NCI-H774 (cell line): ENCODE results near the gene TGFBR2.

Experiments used
- DNase-seq: peaks from one replicate; lab custom pipeline; 2025; lab: John Stamatoyannopoulos, UW

Gene TGFBR2

GRCh38 chr3:30692498-30693130 lies 86.2 kb downstream of the TGFBR2 start:
- DNase-seq, result no peak

GRCh38 chr3:30693470-30694120 lies 87.2 kb downstream of the TGFBR2 start:
- no peak for DNase-seq

GRCh38 chr3:30694148-30694547 lies 87.7 kb downstream of the TGFBR2 start:
- DNase-seq, result no peak

GRCh38 chr3:30694668-30695067 lies 88.3 kb downstream of the TGFBR2 start:
- DNase-seq, result no peak

GRCh38 chr3:30695302-30696061 lies 89.1 kb downstream of the TGFBR2 start:
- DNase-seq, result no peak

GRCh38 chr3:30696403-30696819 lies 90.0 kb downstream of the TGFBR2 start:
- DNase-seq, result no peak

GRCh38 chr3:30696896-30697295 lies 90.5 kb downstream of the TGFBR2 start:
- no peak for DNase-seq

- DNase-seq, result no peak
Observed at GRCh38 chr3:30698549-30698948, 92.1 kb downstream of the TGFBR2 start.

GRCh38 chr3:30699927-30700326 lies 93.5 kb downstream of the TGFBR2 start:
- DNase-seq, result no peak

- no peak for DNase-seq
Observed at GRCh38 chr3:30700702-30701321, 94.4 kb downstream of the TGFBR2 start.

GRCh38 chr3:30702038-30702827 lies 95.8 kb downstream of the TGFBR2 start:
- DNase-seq, result no peak

GRCh38 chr3:30702828-30703397 lies 96.5 kb downstream of the TGFBR2 start:
- no peak for DNase-seq

- DNase-seq, result no peak
Observed at GRCh38 chr3:30704931-30705890, 98.8 kb downstream of the TGFBR2 start.

- DNase-seq, result no peak
Observed at GRCh38 chr3:30707825-30708224, 101.4 kb downstream of the TGFBR2 start.

GRCh38 chr3:30708472-30708871 lies 102.1 kb downstream of the TGFBR2 start:
- no peak for DNase-seq

GRCh38 chr3:30710017-30710416 lies 103.6 kb downstream of the TGFBR2 start:
- DNase-seq, result no peak

- no peak for DNase-seq
Observed at GRCh38 chr3:30711151-30711550, 104.8 kb downstream of the TGFBR2 start.

- DNase-seq, result no peak
Observed at GRCh38 chr3:30711867-30712266, 105.5 kb downstream of the TGFBR2 start.

GRCh38 chr3:30712991-30713390 lies 106.6 kb downstream of the TGFBR2 start:
- DNase-seq, result no peak

GRCh38 chr3:30713885-30714503 lies 107.6 kb downstream of the TGFBR2 start:
- no peak for DNase-seq
